Heart right ventricle (tissue), 16 donors: ENCODE results near the gene PWP1. TPM values are rescaled to one million over a fixed set of nuclear protein-coding genes. Genes with fewer than 3 reads are reported as not detected.

Source experiments
- ATAC-seq, 8 donors: fragments of 200-7000 bp; cut with Tn5 transposase; one replicate each; pipeline ENCODE4 v1.9.1; 2020; ENCODE audit warnings: mild to moderate bottlenecking in 8 of 8, moderate library complexity in 8 of 8, moderate number of reproducible peaks in 1 of 8
- DNase-seq, 2 donors: peaks; one replicate each; pipeline ENCODE4 v3.0.0-alpha.2; 2020
- H3K27ac ChIP-seq, 10 donors: fragments of 200-600 bp; sonication (generic) in 2 of 10; one replicate each; pipeline versions ENCODE4 v1.5.0 to v1.8.0; 2020 to 2022; ENCODE audit warnings: mild to moderate bottlenecking in 3 of 10
- H3K27me3 ChIP-seq, 7 donors: fragments of 200-600 bp; one replicate each; pipeline ENCODE4 v1.8.0; 2021 to 2022; ENCODE audit warnings: mild to moderate bottlenecking in 2 of 7
- H3K36me3 ChIP-seq, 9 donors: fragments of 200-600 bp; sonication (generic) in 1 of 9; one replicate each; pipeline versions ENCODE4 v1.5.0 to v1.8.0; 2020 to 2022; ENCODE audit warnings: mild to moderate bottlenecking in 2 of 9
- H3K4me1 ChIP-seq, 9 donors: fragments of 200-600 bp; sonication (generic) in 1 of 9; one replicate each; pipeline versions ENCODE4 v1.5.0 to v1.8.0; 2020 to 2022; ENCODE audit warnings: mild to moderate bottlenecking in 4 of 9
- H3K4me3 ChIP-seq, 10 donors: fragments of 200-600 bp; sonication (generic) in 2 of 10; one replicate each; pipeline versions ENCODE4 v1.5.0 to v1.8.0; 2020 to 2022; ENCODE audit warnings: mild to moderate bottlenecking in 7 of 10, moderate library complexity in 2 of 10
- H3K9me3 ChIP-seq, 11 donors: fragments of 200-600 bp in 10 of 11; sonication (generic) in 2 of 11; one replicate each; pipeline versions ENCODE4 v1.5.0 to v1.8.0; 2013 to 2022; ENCODE audit warnings: mild to moderate bottlenecking in 2 of 11, control low read depth in 1 of 11, moderate library complexity in 1 of 11
- WGBS, 2 donors: extraction: QIAGEN DNeasy Blood & Tissue Kit; methylation state at CpG; one replicate each; pipeline ENCODE4 v1.1.7; 2013; ENCODE audit warnings: inconsistent platforms in 1 of 2; 5-methylcytosine and 5-hydroxymethylcytosine counted together
- intact Hi-C, 10 donors: fragments of 100-400 bp; cut with DNase I; formaldehyde crosslinking; loops; one replicate each; pipeline versions ENCODE4 v1.11.1 to v1.14.2; 2022
- polyA plus RNA-seq, 2 donors: library from polyadenylated mRNA; stranded (reverse); fragments of 200-250 nt; gene quantifications; one replicate each; pipeline ENCODE4 v1.2.3, GENCODE V29; 2013
- total RNA-seq, 10 donors: library from RNA; stranded (reverse); fragmentation: NEBNext Ultra II Directional in 3 of 10; extraction: Animal tissue kit (Norgen Biotek cat#: 25700) in 3 of 10; gene quantifications; one replicate each; pipeline versions ENCODE4 v1.2.1 to v1.2.4, GENCODE V29; 2021 to 2023
- TF ChIP-seq, protein P1 (sequence below), 9 donors: fragments of 200-600 bp; sonication (generic) in 2 of 9; IDR thresholded peaks; one replicate each; pipeline versions ENCODE4 v1.5.0 to v1.8.0; 2021 to 2022; ENCODE audit warnings: antibody characterized with exemption in 9 of 9, mild to moderate bottlenecking in 5 of 9, moderate library complexity in 1 of 9
- donor health status: Arrhythmogenic right ventricular cardiomyopathy.
- donor health status: ischemic (EF 13 %, LVEDD 7.1; RV severe dilation, severe dysfunction).
- donor health status: healthy with polysubstance abuse.
- donor health status: DM: no; HTN: yes; CAD: no.
- donor health status: DM: no; HTN: no; CAD: no.
- donor health status: ischemic (EF 25% LVEDD 6.9; RV normal size, moderate dysfunction).
- donor health status: ischemic (EF 25% LVEDD 5.7; RV mildly dilated, moderate dysfunction).
- donor health status: healthy.
- donor health status: DM: yes; HTN: yes; CAD: no.
- donor health status: Ischemic cardiomyopathy.
- donor health status: ischemic (EF 35%, LVEDD 5.7; RV mildly dilated, moderate dysfunction).
- donor health status: nonischemic (EF 11% LVEDD 7.7; RV severe dilation, severe dysfunction).
- donor health status: DM: yes; HTN: yes; CAD: no.
- donor health status: PGD.
- donor health status: ischemic (EF 29% LVEDD 5.4; RV normal size, mild dysfunction).
- donor health status: nonischemic (EF 23%, LVEDD 6.1; RV moderate dilation, normal function).

Gene PWP1
- total and polyA plus RNA-seq, 12 donors = 9.1 to 17.6 (median 13.8) TPM

DNA sequence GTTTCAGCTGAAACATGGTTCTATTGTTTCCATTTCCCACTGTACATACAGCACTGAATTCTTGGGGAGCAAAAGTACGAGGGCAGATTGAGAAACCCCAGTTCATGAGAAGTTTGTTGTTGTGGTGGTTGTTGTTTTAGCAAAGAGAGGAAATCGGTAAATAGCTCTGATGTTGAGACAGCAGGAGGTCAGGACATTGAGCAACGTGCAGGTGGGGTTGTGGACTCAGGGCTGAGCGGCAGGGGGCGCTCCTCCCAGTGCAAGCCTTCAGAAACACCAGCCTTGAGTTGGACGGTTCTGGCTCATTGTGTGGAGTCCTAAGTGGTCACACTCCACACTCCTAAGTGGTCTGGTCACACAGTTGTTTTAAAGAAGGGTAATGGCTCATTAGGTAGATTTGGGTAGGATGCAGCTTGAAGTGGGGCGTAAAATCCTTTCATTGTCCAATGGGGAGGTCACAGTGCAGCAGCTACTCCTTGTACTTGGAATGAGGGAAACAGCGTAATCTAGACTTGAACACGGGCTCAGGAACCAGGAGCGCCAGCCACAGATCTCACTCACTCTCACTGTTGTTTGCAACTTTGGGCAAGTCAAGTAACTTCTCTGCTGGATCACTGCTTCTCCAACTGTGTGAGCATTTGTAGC is 14.5 kb upstream of the PWP1 start:
- DNase-seq (no peak), ATAC-seq (no peak)
- no peaks in the 10 kb centered on the region for H3K9me3 ChIP-seq
- 41 to 42% methylated on average over 10 of the region's 10 CpGs for WGBS, 2 donors
- no peak overlapping the region for H3K27ac ChIP-seq
- H3K4me1 ChIP-seq = no peaks in the 10 kb centered on the region
- TF ChIP-seq, protein P1, sequence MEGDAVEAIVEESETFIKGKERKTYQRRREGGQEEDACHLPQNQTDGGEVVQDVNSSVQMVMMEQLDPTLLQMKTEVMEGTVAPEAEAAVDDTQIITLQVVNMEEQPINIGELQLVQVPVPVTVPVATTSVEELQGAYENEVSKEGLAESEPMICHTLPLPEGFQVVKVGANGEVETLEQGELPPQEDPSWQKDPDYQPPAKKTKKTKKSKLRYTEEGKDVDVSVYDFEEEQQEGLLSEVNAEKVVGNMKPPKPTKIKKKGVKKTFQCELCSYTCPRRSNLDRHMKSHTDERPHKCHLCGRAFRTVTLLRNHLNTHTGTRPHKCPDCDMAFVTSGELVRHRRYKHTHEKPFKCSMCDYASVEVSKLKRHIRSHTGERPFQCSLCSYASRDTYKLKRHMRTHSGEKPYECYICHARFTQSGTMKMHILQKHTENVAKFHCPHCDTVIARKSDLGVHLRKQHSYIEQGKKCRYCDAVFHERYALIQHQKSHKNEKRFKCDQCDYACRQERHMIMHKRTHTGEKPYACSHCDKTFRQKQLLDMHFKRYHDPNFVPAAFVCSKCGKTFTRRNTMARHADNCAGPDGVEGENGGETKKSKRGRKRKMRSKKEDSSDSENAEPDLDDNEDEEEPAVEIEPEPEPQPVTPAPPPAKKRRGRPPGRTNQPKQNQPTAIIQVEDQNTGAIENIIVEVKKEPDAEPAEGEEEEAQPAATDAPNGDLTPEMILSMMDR (IDR thresholded peaks at IDR 0.05) = peak in 7 of 9 donors; percentile 40 to 72 (median 56)
- H3K36me3 ChIP-seq = no peaks in the 10 kb centered on the region
- H3K27me3 ChIP-seq = peaks cover 0 to 52% (median 36%) of the 10 kb centered on the region in 7 donors
- intact Hi-C loops = loop anchor here in 3 of 10 donors (5.0 to 10.0 kb wide), 3 partner anchors 211 to 524 kb away; no protein-coding TSS in a partner anchor
- no peak overlapping the region for H3K4me3 ChIP-seq

DNA sequence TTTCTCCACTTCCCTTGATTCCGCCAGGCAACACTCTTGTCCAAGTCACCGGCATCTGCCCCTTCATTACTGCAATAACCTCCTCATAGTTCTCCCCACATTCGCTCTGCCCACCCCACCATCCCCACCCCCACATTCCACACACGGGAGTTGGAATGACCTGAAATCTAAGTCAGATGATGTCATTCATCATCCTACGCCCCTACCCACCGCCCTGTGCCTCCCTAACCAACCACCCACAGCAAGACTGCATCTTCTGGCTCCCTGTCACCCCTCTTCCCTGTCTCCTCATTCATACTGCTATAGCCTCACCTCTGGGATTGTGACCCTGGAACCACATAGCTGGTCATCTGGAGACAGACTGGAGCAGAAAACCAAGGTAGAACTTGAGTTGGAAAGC is 7.9 kb upstream of the PWP1 start:
- Histone ChIP-seq H3K9me3 (no peaks in the 10 kb centered on the region), H3K4me1 (no peaks in the 10 kb centered on the region), H3K4me3 (no peak overlapping the region), H3K27me3 (peaks cover 0 to 35% (median 23%) of the 10 kb centered on the region in 7 donors), H3K36me3 (no peaks in the 10 kb centered on the region), H3K27ac (no peak overlapping the region)
- intact Hi-C loops = loop anchor here in 9 of 10 donors (5.0 to 10.0 kb wide), 5 partner anchors 205 to 830 kb away; no protein-coding TSS in a partner anchor
- WGBS, 2 donors = 49 to 56% methylated on average over 6 of the region's 6 CpGs
- TF ChIP-seq, protein P1 (IDR thresholded peaks at IDR 0.05) = no peak
- DNase-seq = no peak
- ATAC-seq = no peak

DNA sequence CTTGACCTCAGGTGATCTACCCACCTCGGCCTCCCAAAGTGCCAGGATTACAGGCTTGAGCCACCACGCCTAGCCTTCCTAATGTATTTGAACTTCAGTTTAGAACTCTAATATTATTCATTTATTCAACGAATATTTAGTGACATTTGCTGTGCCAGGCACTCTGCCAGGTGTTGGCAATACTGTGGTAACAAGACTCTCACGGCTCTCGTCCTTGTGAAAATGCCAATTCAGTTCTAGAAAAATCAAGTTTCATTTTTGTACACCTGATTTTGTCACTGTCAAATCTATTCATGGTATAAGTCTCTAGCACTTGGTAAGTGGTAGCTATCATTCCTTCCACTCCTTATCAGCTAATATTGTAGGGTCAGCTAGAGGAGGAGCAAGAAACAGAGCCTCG is 6.3 kb upstream of the PWP1 start:
- ATAC-seq = no peak

DNA sequence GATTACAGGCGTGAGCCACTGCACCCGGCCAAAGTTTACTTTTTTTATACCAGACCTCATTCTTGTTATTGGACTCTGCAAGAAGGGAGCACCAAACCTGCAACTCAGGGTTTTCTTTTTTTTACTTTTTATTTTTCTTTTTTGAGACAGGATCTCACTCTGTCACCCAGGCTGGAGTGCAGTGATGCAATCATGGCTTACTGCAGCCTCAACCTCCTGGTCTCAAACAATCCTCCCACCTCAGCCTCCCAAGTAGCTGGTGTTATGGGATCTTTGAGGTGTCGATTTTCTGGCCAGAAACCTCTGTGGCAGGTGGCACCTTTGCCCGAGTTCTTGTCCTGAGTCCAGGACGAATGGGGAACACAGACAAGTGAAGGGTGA is 4.2 kb upstream of the PWP1 start:
- Histone ChIP-seq H3K36me3 (no peaks in the 10 kb centered on the region), H3K27ac (no peak overlapping the region), H3K9me3 (no peaks in the 10 kb centered on the region), H3K4me3 (no peak overlapping the region), H3K4me1 (peaks cover 0 to 14% (median 11%) of the 10 kb centered on the region in 9 donors), H3K27me3 (peaks cover 0 to 31% (median 23%) of the 10 kb centered on the region in 7 donors)
- DNase-seq (no peak), ATAC-seq (no peak)
- TF ChIP-seq, protein P1 (IDR thresholded peaks at IDR 0.05) = no peak
- intact Hi-C loops = loop anchor here in 2 of 10 donors (5.0 to 10.0 kb wide), 2 partner anchors 73 to 81 kb away; partner anchors contain the start of gene PRDM4 (in 1 of the 2)
- 82 to 86% methylated on average over 5 of the region's 5 CpGs for WGBS, 2 donors

More for the DNA sequence above, 6.3 kb upstream of the PWP1 start:
- Histone ChIP-seq H3K36me3 (no peaks in the 10 kb centered on the region), H3K4me1 (peaks cover 0 to under 1% (median 0%) of the 10 kb centered on the region in 9 donors), H3K27me3 (peaks cover 0 to 35% (median 23%) of the 10 kb centered on the region in 7 donors), H3K9me3 (no peaks in the 10 kb centered on the region), H3K4me3 (no peak overlapping the region), H3K27ac (no peak overlapping the region)
- intact Hi-C loops = loop anchor here in 9 of 10 donors (5.0 to 10.0 kb wide), 5 partner anchors 203 to 828 kb away; no protein-coding TSS in a partner anchor
- TF ChIP-seq, protein P1 (IDR thresholded peaks at IDR 0.05) = no peak
- WGBS, 2 donors = 56 to 60% methylated on average over 6 of the region's 6 CpGs
- no peak for DNase-seq
